DOHH2 (cell line): ENCODE measurements around the gene PRMT3.

Source experiments
- H3F3A ChIP-seq: fragments of 200-600 bp; sonication (generic), shearing (Covaris generic); 2 replicates; pipeline ENCODE4 v1.6.0; 2016; ENCODE audit warnings: antibody characterized with exemption, mild to moderate bottlenecking; ENCODE audit not compliant: control insufficient read depth, insufficient read depth
- H3K27ac ChIP-seq: fragments of 200-600 bp; sonication (generic); 2 replicates; pipeline ENCODE4 v1.5.1; 2014; ENCODE audit warnings: low read depth, mild to moderate bottlenecking, low read length, moderate library complexity
- H3K27me3 ChIP-seq: fragments of 200-600 bp; sonication (generic); 2 replicates; pipeline ENCODE4 v1.6.1; 2014; ENCODE audit warnings: mild to moderate bottlenecking, low read length, mixed read lengths; ENCODE audit not compliant: control insufficient read depth
- H3K36me3 ChIP-seq: fragments of 200-600 bp; sonication (generic); 2 replicates; pipeline ENCODE4 v1.6.1; 2014; ENCODE audit warnings: mild to moderate bottlenecking, low read length, moderate library complexity, mixed read lengths; ENCODE audit not compliant: control insufficient read depth
- H3K4me1 ChIP-seq: fragments of 200-600 bp; sonication (generic); 2 replicates; pipeline ENCODE4 v1.6.1; 2014; ENCODE audit warnings: mild to moderate bottlenecking, low read length, mixed read lengths; ENCODE audit not compliant: control insufficient read depth
- H3K4me2 ChIP-seq: fragments of 200-600 bp; sonication (generic); 2 replicates; pipeline ENCODE4 v1.6.0; 2014; ENCODE audit warnings: mild to moderate bottlenecking, low read length, moderate library complexity
- H3K4me3 ChIP-seq: fragments of 200-600 bp; sonication (generic); 2 replicates; pipeline ENCODE4 v1.5.1; 2014; ENCODE audit warnings: mild to moderate bottlenecking, low read length, mixed read lengths
- H3K79me2 ChIP-seq: fragments of 200-600 bp; sonication (generic); 2 replicates; pipeline ENCODE4 v1.6.1; 2014; ENCODE audit warnings: mild to moderate bottlenecking, low read length, mixed read lengths; ENCODE audit not compliant: control insufficient read depth
- H3K9me2 ChIP-seq: fragments of 200-600 bp; sonication (generic); replicated peaks from 2 replicates; pipeline ENCODE4 v1.6.1; 2014; ENCODE audit warnings: mild to moderate bottlenecking, low read length, mixed read lengths; ENCODE audit not compliant: control insufficient read depth
- H3K9me3 ChIP-seq: fragments of 200-600 bp; sonication (generic); 2 replicates; pipeline ENCODE4 v1.6.1; 2014; ENCODE audit warnings: antibody characterized with exemption, low read length, mixed read lengths; ENCODE audit not compliant: control insufficient read depth, insufficient read depth
- H4K20me1 ChIP-seq: fragments of 200-600 bp; sonication (generic); 2 replicates; pipeline ENCODE4 v1.6.0; 2014; ENCODE audit warnings: low read depth, mild to moderate bottlenecking, antibody characterized with exemption, low read length, moderate library complexity; ENCODE audit not compliant: control insufficient read depth, insufficient read depth
- EZH2phosphoT487 ChIP-seq: fragments of 200-600 bp; sonication (generic); IDR thresholded peaks from 2 replicates; pipeline ENCODE4 v1.6.1; 2017; ENCODE audit warnings: borderline replicate concordance, mild to moderate bottlenecking, antibody characterized with exemption, low read length, moderate library complexity, mixed read lengths
- TF ChIP-seq, protein P1 (sequence below): fragments of 200-600 bp; sonication (generic); IDR thresholded peaks from one replicate; pipeline ENCODE4 v1.5.1; 2014; ENCODE audit warnings: antibody characterized with exemption, mild to moderate bottlenecking, low read depth, low read length; ENCODE audit not compliant: poor library complexity, severe bottlenecking

The PRMT3 gene

DNA sequence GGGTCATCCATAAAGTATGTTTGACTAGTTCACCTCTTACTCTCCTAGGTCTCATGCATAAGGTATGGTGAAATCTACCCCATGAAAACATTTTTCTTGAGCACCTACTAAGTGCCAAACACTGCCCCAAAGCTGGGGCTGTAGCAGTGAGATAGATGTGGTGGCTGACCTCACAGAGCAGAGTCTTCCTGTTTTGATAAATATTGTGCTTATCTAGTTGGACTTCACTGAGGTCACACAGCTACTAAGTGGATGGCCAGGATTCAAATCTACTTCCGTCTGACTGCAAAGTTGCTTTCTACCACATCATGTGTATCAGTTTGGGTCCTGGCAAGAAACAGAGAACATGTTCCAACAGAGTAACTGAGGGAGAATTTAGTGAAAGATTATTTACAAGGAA, 30.4 kb upstream of the PRMT3 start:
- H3K4me3 ChIP-seq, result no peak overlapping the region
- H3K36me3 ChIP-seq, result no peaks in the 10 kb centered on the region
- H3K9me2 ChIP-seq, result no peaks in the 10 kb centered on the region
- no peak overlapping the region for H3K27ac ChIP-seq
- H4K20me1 ChIP-seq, result no peaks in the 10 kb centered on the region
- no peaks in the 10 kb centered on the region for H3K9me3 ChIP-seq
- H3K79me2 ChIP-seq, result no peaks in the 10 kb centered on the region
- TF ChIP-seq, protein P1, sequence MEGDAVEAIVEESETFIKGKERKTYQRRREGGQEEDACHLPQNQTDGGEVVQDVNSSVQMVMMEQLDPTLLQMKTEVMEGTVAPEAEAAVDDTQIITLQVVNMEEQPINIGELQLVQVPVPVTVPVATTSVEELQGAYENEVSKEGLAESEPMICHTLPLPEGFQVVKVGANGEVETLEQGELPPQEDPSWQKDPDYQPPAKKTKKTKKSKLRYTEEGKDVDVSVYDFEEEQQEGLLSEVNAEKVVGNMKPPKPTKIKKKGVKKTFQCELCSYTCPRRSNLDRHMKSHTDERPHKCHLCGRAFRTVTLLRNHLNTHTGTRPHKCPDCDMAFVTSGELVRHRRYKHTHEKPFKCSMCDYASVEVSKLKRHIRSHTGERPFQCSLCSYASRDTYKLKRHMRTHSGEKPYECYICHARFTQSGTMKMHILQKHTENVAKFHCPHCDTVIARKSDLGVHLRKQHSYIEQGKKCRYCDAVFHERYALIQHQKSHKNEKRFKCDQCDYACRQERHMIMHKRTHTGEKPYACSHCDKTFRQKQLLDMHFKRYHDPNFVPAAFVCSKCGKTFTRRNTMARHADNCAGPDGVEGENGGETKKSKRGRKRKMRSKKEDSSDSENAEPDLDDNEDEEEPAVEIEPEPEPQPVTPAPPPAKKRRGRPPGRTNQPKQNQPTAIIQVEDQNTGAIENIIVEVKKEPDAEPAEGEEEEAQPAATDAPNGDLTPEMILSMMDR, result no peak
- TF ChIP-seq EZH2phosphoT487, result no peak
- no peaks in the 10 kb centered on the region for H3F3A ChIP-seq
- H3K27me3 ChIP-seq, result peaks cover 9% of the 10 kb centered on the region; the same call in 1 of the 2 replicates
- H3K4me2 ChIP-seq, result no peak overlapping the region
- H3K4me1 ChIP-seq, result peaks cover 4% of the 10 kb centered on the region; the same call in 1 of the 2 replicates

DNA sequence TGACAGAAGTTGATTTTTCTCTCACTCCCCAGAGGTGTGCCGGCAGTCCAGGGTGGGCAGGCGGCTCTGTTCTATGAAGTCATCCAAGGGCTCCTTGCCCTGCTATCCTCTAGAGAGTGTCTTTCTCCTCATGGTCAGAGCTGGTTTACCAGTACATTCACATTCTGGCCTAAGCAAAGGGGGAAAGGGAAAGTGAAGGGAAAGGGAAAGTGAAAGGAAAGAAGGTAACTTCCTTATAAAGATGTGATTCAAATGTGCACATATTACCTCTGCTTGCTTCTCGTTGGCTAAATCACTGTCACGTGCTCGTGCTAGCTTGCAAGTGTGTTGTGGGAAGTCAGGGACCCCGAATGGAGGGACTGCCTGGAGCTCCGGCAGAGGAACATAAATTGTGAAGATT, 26.9 kb upstream of the PRMT3 start:
- Histone ChIP-seq H3K27ac (no peak overlapping the region), H4K20me1 (no peaks in the 10 kb centered on the region), H3K4me3 (no peak overlapping the region), H3K27me3 (peaks cover 7% of the 10 kb centered on the region; the same call in 1 of the 2 replicates), H3K79me2 (peaks cover 9% of the 10 kb centered on the region), H3F3A (no peaks in the 10 kb centered on the region), H3K4me2 (no peak overlapping the region), H3K9me3 (no peaks in the 10 kb centered on the region), H3K36me3 (no peaks in the 10 kb centered on the region), H3K4me1 (peaks cover 24% of the 10 kb centered on the region), H3K9me2 (no peaks in the 10 kb centered on the region)
- TF ChIP-seq, protein P1, result no peak
- TF ChIP-seq EZH2phosphoT487, result no peak

DNA sequence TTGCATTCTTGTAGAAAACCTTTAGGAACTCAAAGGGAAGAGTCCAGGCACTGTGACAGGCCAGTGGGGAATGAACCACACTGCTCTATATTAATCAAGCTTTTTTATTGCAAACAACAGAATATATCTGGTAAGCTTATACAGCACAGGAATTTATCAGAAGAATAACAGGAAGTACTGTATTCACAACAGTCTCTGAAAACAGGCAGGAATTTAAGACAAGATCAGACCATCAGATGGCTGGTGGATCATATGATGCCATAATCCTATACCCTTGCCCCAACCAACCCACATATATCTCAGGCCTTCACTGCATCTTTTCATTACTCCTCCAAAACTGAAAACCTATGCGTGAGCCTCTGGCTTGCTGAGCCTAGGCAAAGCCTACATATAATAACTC, 25.0 kb upstream of the PRMT3 start:
- Histone ChIP-seq H3F3A (no peaks in the 10 kb centered on the region), H3K9me3 (no peaks in the 10 kb centered on the region), H3K27me3 (peaks cover 5% of the 10 kb centered on the region; the same call in 1 of the 2 replicates), H3K36me3 (no peaks in the 10 kb centered on the region), H3K4me3 (no peak overlapping the region), H3K9me2 (no peaks in the 10 kb centered on the region), H3K27ac (no peak overlapping the region), H3K4me1 (peaks cover 24% of the 10 kb centered on the region), H3K4me2 (no peak overlapping the region), H3K79me2 (peaks cover 9% of the 10 kb centered on the region), H4K20me1 (no peaks in the 10 kb centered on the region)
- TF ChIP-seq, protein P1, result no peak

DNA sequence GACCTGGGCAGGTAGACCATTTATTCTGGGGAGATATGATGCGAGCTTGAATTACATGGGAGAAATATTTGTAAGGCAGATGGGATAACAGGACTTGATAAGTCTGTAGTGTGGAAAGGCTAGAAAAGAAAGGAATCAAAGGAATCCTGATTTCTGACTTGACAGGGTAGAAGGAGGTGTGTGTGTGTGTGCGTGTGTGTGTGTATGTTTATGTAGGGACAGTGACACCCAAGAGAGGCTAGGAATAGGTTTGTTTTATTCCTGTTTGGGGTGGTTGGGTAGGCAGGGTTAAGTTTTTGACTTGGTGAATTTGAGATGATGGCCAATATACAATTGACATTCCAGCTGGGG, 24.4 kb upstream of the PRMT3 start:
- Histone ChIP-seq H3K9me2 (no peaks in the 10 kb centered on the region), H3F3A (no peaks in the 10 kb centered on the region), H3K36me3 (no peaks in the 10 kb centered on the region), H3K9me3 (no peaks in the 10 kb centered on the region), H3K4me2 (peak overlapping the region; percentile 85), H3K27ac (no peak overlapping the region), H3K79me2 (peaks cover 9% of the 10 kb centered on the region), H3K4me3 (peak overlapping the region; percentile 81), H3K27me3 (no peaks in the 10 kb centered on the region), H3K4me1 (peaks cover 24% of the 10 kb centered on the region), H4K20me1 (no peaks in the 10 kb centered on the region)
- no peak for TF ChIP-seq EZH2phosphoT487
- TF ChIP-seq, protein P1, result no peak
